H7 (cell line): Measurements from ENCODE around the gene A3GALT2. TPM values are rescaled to one million over a fixed set of nuclear protein-coding genes. Genes with fewer than 3 reads are reported as not detected.

Experiments
- DNase-seq: peaks from one replicate; pipeline ENCODE4 v3.0.0; 2012
- H3K27me3 ChIP-seq: 2 replicates; pipeline ENCODE4 v1.6.0; 2011; ENCODE audit warnings: mild to moderate bottlenecking, low read length; ENCODE audit not compliant: control insufficient read depth, insufficient read depth
- H3K36me3 ChIP-seq: replicated peaks from 2 replicates; pipeline ENCODE4 v1.5.1; 2011; ENCODE audit warnings: low read length; ENCODE audit not compliant: control insufficient read depth, insufficient read depth
- H3K4me3 ChIP-seq: 2 replicates; pipeline ENCODE4 v1.5.1; 2011; ENCODE audit warnings: low read depth, mild to moderate bottlenecking, control low read depth, low read length, moderate library complexity; ENCODE audit not compliant: insufficient read depth
- total RNA-seq: library from RNA; depleted of rRNA; stranded (reverse); fragments of >200 nt; shearing (Covaris generic); gene quantifications from 2 replicates; pipeline ENCODE4 v1.2.3, GENCODE V29; 2014

A3GALT2 gene
- total RNA-seq, 1 experiment from 2014 or later = not detected

DNA sequence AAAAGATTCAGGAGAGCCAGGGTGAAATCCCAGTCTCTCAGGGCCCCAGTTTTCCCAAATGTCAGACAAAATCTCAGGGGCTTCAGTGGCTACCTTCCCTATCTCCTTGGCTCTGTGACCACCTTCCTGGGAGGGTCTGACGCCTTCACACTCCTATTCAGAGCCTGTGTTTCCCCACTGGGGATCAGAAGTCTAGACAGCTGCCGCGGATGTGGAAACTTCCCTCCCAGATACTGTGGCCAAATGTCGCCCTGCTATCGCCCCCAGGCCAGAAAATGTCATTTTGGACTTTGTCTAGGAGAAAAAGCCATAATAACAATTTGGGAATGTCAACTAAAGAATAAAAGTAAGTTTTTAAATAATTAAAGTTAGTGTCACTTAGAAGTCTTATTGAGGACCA is 15.9 kb downstream of the A3GALT2 start:
- Histone ChIP-seq H3K4me3 (no peak overlapping the region), H3K36me3 (no peaks in the 10 kb centered on the region), H3K27me3 (peaks cover 12% of the 10 kb centered on the region; the same call in 1 of the 2 replicates)
- no peak for DNase-seq

DNA sequence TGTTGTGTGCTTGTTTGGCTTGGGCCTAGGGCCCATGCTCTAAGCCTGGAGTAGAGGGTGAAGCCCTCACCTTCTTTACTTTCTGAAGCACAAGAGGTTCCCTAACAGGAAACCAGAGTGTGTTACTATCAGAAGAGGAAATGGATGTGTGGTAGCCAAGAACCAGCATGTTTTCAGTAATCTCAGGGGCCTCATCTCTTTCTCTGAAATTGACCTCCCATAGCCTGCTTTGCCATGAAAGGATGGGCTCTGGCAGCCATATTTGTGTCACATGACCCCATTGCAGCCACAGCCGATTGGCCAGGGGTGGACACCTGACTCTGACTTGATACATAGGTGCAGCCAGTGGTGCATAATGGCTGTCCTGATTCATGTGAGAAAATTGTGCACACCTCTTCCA is 18.6 kb downstream of the A3GALT2 start:
- peaks cover 12% of the 10 kb centered on the region; the same call in 1 of the 2 replicates for H3K27me3 ChIP-seq
- DNase-seq = no peak
- H3K36me3 ChIP-seq = no peaks in the 10 kb centered on the region; the same call in none of the 2 replicates
- H3K4me3 ChIP-seq = no peak overlapping the region

DNA sequence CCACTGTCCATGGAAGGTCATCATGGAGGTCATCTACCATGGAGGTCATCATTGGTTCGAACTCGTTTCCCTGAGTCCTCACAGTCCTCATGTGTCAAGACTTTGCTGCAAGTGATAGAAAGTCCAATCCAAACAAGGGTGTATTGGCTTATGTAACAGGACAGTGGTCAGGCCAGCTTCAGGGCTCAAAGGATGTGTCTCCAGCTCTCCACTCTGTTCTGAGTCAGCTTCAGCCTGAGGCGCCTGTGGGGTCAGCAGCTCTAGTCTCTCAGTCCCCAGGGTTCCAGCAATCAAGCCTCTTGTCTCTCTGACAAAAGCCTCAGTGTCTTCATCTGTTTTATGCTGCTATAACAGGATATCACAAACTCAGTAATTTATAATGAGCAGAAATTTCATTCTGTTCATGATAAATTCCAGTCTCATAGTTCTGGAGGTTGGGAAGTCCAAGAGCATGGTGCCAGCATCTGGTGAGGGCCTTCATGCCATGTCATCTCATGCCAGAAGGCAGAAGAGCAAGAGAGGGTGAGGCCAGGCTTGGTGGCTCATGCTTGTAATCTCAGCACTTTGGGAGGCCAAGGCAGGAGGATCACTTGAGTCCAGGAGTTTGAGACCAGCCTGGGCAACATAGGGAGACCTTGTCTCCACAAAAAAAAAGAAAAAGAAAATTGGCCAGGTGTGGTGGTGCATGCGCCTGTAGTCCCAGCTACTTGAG is 19.5 kb downstream of the A3GALT2 start:
- Histone ChIP-seq H3K27me3 (peaks cover 4% of the 10 kb centered on the region; the same call in 1 of the 2 replicates), H3K4me3 (no peak overlapping the region), H3K36me3 (peaks cover 3% of the 10 kb centered on the region)
- no peak for DNase-seq

DNA sequence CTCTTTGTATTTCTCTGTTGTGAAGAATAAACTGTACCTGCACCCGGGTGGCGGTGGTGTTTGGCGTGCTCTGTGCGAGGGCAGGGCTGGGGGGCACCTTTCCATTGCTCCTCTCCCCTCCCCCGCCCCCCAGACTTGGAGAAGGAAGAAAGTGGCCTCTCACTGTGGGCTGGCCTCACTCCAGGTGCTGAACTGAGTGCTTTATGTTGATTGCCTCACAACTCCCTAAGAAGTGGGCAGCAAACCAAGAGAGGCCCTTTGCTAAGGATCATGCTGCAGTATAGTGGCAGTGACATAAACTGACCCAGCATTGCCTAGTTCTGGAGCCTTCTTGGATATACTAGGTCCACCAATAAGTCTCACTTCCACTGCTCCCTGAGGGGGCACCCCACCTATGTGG is 20.2 kb downstream of the A3GALT2 start:
- H3K27me3 ChIP-seq = no peaks in the 10 kb centered on the region
- no peak overlapping the region for H3K4me3 ChIP-seq
- peak; percentile 35 for DNase-seq
- peaks cover 3% of the 10 kb centered on the region for H3K36me3 ChIP-seq

DNA sequence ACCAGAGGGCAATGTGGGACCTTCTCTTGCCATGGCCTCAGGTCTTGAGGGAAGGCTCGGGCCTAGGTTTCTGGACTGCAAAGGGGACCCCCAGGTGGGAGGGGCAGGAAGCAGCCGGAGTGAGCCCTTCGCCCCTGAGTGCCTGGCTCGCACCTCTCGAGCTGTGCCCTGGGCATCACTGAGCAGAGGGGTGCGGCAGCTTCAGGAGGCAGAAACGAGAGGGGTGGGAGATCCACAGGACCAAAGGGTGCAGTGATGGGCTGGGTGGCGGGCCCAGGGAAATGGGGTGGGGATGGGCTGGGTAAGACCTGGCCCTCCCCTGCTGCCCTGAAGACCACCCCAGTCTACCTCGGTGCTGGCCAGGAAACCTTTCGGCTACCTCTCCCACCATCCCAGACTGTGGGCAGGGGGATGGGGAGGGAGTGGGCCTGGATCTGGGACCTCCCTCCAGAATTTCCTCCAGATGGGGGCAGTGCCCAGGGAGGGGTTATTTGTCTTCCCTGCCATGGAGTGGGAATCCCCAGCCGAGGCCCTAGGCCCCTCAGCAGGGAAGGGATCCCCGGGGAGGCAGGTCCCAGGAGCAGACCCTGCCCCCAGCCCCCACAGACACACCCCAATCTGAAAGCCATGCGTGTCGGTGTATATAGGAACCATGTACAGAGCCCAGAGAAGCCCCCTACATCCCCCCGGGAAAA is 21.3 kb downstream of the A3GALT2 start:
- peaks cover 3% of the 10 kb centered on the region for H3K36me3 ChIP-seq
- H3K4me3 ChIP-seq = no peak overlapping the region
- H3K27me3 ChIP-seq = no peaks in the 10 kb centered on the region
- DNase-seq = no peak

DNA sequence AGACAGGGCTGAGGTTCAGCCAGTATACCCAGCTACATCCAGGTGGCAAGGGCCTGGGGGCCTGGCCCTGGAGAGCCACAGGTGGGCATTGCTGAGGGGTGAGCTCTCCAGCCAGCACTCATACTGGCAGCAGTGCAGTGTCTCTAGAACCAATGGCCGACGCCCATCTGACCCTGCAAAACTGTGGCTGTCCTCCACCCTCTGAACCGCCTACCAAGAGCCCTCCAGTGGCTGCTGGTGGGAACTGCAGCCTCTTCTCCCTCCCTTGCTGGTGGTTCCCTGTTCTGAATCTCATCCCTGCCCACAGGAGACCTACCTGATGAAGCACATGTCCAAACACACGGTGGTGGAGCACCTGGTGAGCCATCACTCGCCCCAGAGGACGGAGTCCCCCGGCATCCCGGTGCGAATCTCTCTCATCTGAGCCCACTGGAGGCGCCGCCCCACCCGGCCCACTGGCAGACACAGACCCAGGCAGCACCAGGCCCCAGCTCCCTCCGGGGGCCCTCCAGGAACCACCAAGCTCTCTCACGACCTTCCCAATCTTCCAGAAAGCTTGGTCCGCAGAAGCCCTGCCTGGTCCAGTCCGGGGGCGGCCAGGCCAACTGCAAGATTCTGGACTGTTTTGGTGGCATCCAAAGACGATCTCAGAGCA is 22.1 kb downstream of the A3GALT2 start:
- H3K4me3 ChIP-seq = no peak overlapping the region
- DNase-seq = peak; percentile 93
- peaks cover 3% of the 10 kb centered on the region for H3K36me3 ChIP-seq
- H3K27me3 ChIP-seq = no peaks in the 10 kb centered on the region

DNA sequence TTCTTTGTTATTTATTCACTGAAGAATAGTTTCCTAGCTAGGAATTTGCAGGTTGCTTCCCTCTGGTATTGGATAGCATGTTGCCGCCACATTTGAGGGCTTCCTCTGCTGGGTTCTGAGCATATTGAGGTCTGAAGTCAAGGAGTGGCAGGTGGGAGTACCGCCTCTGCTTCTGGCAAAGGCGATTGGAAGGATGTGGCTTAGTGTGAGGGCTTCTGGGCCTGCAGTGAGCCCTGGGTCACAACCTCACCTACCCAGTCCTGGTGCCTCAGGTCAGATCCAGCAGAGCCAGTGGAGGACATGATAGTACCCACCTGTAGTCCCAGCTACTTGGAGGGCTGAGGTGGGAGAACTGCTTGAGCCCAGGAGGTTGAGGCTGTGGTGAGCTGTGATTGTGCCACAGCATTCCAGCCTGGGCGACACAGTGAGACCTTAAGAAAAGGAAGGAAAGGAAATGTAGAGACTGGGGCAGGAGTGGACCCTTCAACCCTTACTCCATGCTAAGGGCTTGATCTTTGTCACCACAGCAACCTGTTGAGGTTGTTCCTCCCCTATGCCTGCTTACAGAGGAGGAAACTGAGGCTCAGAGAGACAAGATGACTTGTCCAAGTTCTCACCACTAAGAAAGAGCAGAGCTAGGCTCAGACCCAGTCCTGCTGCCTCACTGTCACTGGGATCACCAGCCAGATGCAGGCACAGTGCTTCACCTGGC is 22.8 kb downstream of the A3GALT2 start:
- no peak for DNase-seq
- Histone ChIP-seq H3K27me3 (no peaks in the 10 kb centered on the region), H3K4me3 (no peak overlapping the region), H3K36me3 (peaks cover 7% of the 10 kb centered on the region)

DNA sequence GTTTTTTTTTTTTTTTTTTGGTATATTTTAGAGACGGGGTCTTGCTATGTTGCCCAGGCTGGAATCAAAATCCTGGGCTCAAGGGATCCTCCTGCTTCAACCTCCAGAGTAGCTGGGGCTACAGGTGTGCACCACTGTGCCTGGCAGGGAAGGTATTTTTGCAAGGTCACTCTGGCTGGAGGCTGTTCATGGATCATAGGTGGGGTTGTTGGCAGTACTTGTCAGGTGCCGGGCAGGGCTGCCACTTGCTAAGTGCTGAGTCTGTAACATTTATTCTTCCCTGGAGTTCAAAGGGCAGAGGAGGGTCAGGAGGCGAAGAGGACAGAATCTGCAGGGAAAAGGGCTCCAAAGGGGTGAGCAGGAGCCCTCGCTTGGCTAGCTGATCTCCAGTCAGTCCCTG is 24.1 kb downstream of the A3GALT2 start:
- Histone ChIP-seq H3K36me3 (peaks cover 7% of the 10 kb centered on the region), H3K4me3 (no peak overlapping the region), H3K27me3 (no peaks in the 10 kb centered on the region)
- no peak for DNase-seq

DNA sequence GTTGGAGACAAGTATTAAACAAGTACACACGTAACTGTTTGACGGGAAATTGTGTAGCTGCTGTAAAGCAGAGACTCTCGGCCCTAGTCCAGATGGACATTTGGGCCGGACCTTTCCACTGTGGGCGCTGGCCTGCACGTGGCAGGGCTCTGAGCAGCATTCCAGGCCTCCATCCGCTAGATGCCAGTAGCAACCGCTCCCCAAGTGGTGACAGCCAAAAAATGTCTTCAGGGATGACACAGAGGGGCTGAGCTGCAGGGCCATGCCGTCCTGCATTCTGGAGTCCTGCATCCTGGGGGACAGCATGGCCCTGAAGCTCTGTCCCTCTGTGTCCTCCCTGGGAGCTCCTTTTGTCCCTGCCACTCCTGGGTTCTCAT is 24.8 kb downstream of the A3GALT2 start:
- no peaks in the 10 kb centered on the region for H3K27me3 ChIP-seq
- H3K4me3 ChIP-seq = no peak overlapping the region
- H3K36me3 ChIP-seq = peaks cover 7% of the 10 kb centered on the region
- no peak for DNase-seq

DNA sequence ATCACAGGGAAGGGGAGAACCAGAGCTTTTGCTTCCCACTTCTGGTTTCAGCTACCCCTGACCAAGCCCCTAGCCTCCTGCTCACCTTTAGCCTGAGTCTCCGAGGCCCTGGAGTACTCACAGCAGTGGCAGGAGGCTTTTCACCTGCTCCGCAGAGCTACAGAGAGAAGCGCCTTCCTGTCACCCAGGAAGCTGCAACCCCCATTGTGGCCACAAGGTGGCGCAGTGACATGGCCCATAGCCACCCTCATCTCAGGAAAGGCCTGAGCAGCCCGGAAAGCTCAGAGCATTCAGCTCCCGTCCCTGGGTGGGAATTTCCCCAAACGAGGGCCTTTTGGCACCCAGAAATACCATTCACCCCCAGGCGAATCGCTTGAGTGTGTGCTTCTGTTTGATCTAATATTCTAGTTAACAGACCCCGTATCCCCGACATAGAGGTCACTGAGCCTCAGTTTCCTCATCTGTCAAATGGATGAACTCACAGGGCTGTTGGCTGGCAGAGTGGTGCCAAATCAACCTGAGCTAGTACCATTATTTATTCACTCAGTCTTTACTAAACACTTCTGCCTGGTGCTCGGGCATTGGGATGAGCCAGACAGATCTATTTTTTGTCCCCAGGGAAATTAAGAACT is 25.3 kb downstream of the A3GALT2 start:
- Histone ChIP-seq H3K27me3 (no peaks in the 10 kb centered on the region), H3K36me3 (peaks cover 7% of the 10 kb centered on the region), H3K4me3 (no peak overlapping the region)
- peak; percentile 93 for DNase-seq

DNA sequence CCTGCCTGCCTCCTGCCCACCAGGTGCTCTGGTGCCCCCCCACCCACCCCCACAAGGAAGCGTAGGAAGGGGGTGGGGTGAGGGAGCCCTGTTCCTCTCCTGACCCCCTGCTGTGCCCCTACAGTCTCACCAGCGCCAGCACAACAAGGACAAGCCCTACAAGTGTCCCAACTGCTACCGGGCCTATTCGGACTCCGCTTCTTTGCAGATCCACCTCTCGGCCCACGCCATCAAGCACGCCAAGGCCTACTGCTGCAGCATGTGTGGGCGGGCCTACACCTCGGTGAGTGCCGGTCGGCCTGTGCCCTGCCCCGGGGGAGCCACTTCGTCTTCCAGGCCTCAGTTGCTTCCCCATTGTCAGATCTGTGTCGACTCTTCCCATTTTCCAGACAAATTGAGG is 25.9 kb downstream of the A3GALT2 start:
- Histone ChIP-seq H3K4me3 (no peak overlapping the region), H3K36me3 (peaks cover 7% of the 10 kb centered on the region), H3K27me3 (no peaks in the 10 kb centered on the region)
- no peak for DNase-seq

DNA sequence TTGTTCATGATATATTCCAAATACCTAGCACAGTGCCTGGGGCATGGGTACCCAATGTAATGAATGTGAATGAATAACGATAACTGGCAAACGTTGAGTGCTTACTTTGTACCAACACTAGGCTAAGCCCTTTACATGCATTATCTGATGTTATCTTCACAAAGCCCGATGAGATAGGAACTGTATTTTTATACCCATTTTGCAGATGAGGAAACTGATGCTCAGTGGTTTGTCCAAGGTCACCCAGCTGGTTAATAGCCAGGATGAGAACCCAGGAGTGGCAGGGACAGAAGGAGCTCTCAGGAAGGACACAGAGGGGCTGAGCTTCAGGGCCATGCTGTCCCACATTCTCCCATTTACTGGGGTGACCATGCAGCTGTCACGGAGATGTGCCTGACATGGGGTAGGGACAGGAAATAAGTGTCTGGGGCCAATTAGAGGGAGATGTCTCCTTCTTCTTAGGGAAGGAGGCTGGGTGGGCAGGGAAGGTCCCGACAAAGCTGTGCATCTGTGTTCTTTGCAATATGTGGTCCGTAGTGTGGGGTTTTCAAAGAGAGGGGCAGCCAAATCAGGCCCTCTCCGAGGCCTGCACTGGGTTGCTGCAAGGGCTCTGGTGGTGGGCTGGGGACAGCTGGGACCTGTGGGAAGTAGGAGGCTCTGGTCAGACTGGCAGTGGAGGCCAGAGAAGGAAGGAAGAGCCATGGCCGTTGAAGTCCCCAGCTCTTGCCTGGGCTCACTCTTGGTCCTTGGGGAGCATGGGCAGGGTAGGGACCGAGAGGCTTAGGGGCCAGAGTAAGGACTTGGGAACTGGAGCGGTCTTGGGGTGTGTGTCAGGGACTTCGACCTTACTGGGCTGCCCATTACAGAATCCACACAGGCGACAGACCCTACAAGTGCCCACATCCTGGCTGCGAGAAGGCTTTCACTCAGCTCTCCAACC is 26.6 kb downstream of the A3GALT2 start:
- no peak for DNase-seq
- Histone ChIP-seq H3K27me3 (no peaks in the 10 kb centered on the region), H3K4me3 (no peak overlapping the region), H3K36me3 (peaks cover 8% of the 10 kb centered on the region)

DNA sequence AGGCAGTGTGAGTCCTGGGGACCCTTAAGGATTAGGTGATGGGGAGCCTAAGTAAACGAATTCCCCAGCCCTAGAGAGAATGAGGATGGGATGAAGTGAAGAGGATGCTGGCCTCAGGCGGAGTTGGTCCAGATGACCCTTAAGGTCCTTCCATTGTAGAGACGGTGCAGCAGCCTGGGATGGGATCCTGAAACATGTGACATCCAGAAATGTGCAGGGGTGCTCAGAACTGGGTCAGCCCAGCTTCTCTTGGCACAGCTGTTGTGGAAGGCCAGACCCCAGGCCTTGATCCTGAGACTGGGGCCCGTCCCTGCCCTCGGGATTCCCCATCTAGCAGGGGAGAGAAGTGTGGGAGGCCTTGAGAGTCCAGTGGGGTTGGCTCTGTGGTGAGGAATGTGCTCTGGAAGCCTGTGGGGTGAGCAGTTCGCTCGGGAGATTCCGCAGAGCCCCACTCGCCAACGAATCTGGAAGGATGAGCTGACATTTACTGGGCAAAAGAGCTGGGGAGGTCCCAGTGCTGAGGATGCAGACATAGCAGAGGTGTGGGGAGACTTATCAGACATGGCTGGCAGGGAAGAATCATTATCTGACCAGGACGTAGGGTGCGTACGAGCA is 28.1 kb downstream of the A3GALT2 start:
- no peak for DNase-seq
- Histone ChIP-seq H3K4me3 (no peak overlapping the region), H3K36me3 (peaks cover 8% of the 10 kb centered on the region), H3K27me3 (no peaks in the 10 kb centered on the region)
